ENCODE data around the gene ADAMTS9.

Gene ADAMTS9

GRCh38 chr3:64686446-64686908 lies 1.3 kb downstream of the ADAMTS9 start:
- no peak for DNase-seq (ENCODE audit: low read depth)

- DNase-seq (ENCODE audit: low read depth) = peak; percentile 37
These were observed 1.9 kb downstream of the ADAMTS9 start for GRCh38 chr3:64685800-64686445.

- DNase-seq (ENCODE audit: low read depth) = no peak
These were observed 2.4 kb downstream of the ADAMTS9 start for GRCh38 chr3:64685331-64685799.

GRCh38 chr3:64684715-64685261 lies 3.0 kb downstream of the ADAMTS9 start:
- DNase-seq (ENCODE audit: low read depth) = no peak

- DNase-seq (ENCODE audit: low read depth) = no peak
These were observed 6.0 kb downstream of the ADAMTS9 start for GRCh38 chr3:64681827-64682226.

GRCh38 chr3:64681015-64681414 lies 6.8 kb downstream of the ADAMTS9 start:
- DNase-seq (ENCODE audit: low read depth) = no peak

GRCh38 chr3:64680334-64680733 lies 7.5 kb downstream of the ADAMTS9 start:
- no peak for DNase-seq (ENCODE audit: low read depth)

GRCh38 chr3:64677961-64678716 lies 9.7 kb downstream of the ADAMTS9 start:
- no peak for DNase-seq (ENCODE audit: low read depth)

- no peak for DNase-seq (ENCODE audit: low read depth)
These were observed 11.0 kb downstream of the ADAMTS9 start for GRCh38 chr3:64676831-64677230.

GRCh38 chr3:64675687-64676247 lies 12.0 kb downstream of the ADAMTS9 start:
- DNase-seq (ENCODE audit: low read depth) = no peak

GRCh38 chr3:64674591-64675076 lies 13.2 kb downstream of the ADAMTS9 start:
- no peak for DNase-seq (ENCODE audit: low read depth)

GRCh38 chr3:64673159-64673715 lies 14.6 kb downstream of the ADAMTS9 start:
- DNase-seq (ENCODE audit: low read depth) = no peak

- no peak for DNase-seq (ENCODE audit: low read depth)
These were observed 19.0 kb downstream of the ADAMTS9 start for GRCh38 chr3:64668582-64669510.

GRCh38 chr3:64667887-64668581 lies 19.8 kb downstream of the ADAMTS9 start:
- DNase-seq (ENCODE audit: low read depth) = no peak

GRCh38 chr3:64667138-64667537 lies 20.7 kb downstream of the ADAMTS9 start:
- DNase-seq (ENCODE audit: low read depth) = no peak

- DNase-seq (ENCODE audit: low read depth) = no peak
These were observed 21.6 kb downstream of the ADAMTS9 start for GRCh38 chr3:64666171-64666588.

GRCh38 chr3:64664397-64664796 lies 23.4 kb downstream of the ADAMTS9 start:
- no peak for DNase-seq (ENCODE audit: low read depth)

- DNase-seq (ENCODE audit: low read depth) = no peak
These were observed 28.2 kb downstream of the ADAMTS9 start for GRCh38 chr3:64659617-64659978.

GRCh38 chr3:64658001-64658400 lies 29.8 kb downstream of the ADAMTS9 start:
- no peak for DNase-seq (ENCODE audit: low read depth)

GRCh38 chr3:64656544-64656943 lies 31.3 kb downstream of the ADAMTS9 start:
- DNase-seq (ENCODE audit: low read depth) = no peak

GRCh38 chr3:64655160-64655559 lies 32.6 kb downstream of the ADAMTS9 start:
- no peak for DNase-seq (ENCODE audit: low read depth)

All from CMK (cell line).